Left colon (tissue), 2 donors: ENCODE data around the gene TBC1D9B. TPM values are rescaled to one million over a fixed set of nuclear protein-coding genes. Genes with fewer than 3 reads are reported as not detected.
"Not testable (repeated sequence)": the region's sequence is repeated elsewhere in the genome, so short reads cannot be mapped to it uniquely, and the experiment has no call there.

Experiments
- ATAC-seq: fragments of 200-7000 bp; cut with Tn5 transposase; one replicate; pipeline ENCODE4 v1.9.1; 2020; ENCODE audit warnings: mild to moderate bottlenecking, moderate library complexity
- DNase-seq, 2 donors: peaks; one replicate each; pipeline ENCODE4 v3.0.0-alpha.2; 2020
- intact Hi-C, 2 donors: fragments of 100-400 bp; cut with DNase I in 1 of 2; cut with micrococcal nuclease in 1 of 2; formaldehyde crosslinking; loops; one replicate each; pipeline versions ENCODE4 v1.11.2 to v1.14.0; 2022; cut with DNase I, micrococcal nuclease
- total RNA-seq, 2 donors: library from RNA; stranded (reverse); fragmentation: NEBNext Ultra II Directional; extraction: Animal tissue kit (Norgen Biotek cat#: 25700); gene quantifications; one replicate each; pipeline ENCODE4 v1.2.1, GENCODE V29; 2021
- donor health status: DM: no; HTN: no; CAD: no.
- donor health status: DM: yes; HTN: yes; CAD: no.

The TBC1D9B gene
- total RNA-seq, 2 donors from 2014 or later: 97.8 to 117 TPM

DNA sequence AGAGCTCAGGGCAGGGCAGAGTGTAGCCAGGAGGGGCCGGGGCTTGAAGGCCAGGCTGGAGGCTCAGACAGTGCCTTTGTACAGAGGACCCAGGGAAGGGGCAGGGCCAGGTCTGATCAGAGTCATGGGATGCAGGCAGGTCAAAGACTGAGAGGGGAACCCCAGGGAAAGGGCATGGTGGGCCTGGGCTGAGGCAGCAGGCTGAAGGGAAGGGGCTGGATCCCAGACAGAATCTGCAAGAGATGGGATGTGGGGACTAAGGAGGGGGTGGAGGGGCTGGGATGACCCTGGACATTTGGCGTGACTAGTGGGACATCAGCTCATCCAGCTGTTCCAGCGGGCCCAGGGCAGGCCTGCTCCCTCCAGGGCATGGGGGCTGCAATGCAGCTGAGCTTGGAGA lies 33.6 kb downstream of the TBC1D9B start:
- ATAC-seq (no peak), DNase-seq (no peak)
- intact Hi-C loops: no loop called here

DNA sequence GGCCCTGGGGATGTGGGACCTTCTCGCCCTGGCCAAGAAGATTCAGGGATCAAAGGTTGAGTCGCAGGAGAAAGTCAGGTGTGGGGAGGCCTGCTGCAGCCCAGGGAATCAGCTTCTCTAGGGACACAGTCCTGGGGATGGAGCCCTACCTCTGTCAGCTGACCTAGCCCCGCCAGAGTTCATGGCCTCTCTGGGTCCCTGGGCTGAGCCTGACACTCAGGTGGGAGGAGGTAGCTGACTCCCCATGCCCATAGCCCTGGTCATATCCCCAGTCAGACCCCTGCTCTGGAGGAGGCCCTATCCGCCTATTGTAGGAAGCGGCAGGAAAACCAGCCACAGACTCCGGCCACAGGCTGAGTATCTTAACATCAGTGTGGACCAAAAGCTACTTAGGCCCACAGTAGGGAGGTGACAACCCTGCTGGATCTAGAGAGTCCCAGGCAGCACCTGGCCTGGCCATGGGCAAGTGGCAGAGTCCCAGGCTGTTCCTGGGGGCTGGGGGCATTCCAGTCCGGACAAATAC lies 34.0 kb downstream of the TBC1D9B start:
- intact Hi-C loops: no loop called here
- ATAC-seq (no peak), DNase-seq (no peak)

GRCh38 chr5:179872828-179873575 lies 34.7 kb downstream of the TBC1D9B start:
- no peak for DNase-seq
- ATAC-seq: no peak
- intact Hi-C loops: no loop called here

- no peak for DNase-seq
- no peak for ATAC-seq
- intact Hi-C loops: no loop called here
Measured at GRCh38 chr5:179872055-179872827, 35.5 kb downstream of the TBC1D9B start.

DNA sequence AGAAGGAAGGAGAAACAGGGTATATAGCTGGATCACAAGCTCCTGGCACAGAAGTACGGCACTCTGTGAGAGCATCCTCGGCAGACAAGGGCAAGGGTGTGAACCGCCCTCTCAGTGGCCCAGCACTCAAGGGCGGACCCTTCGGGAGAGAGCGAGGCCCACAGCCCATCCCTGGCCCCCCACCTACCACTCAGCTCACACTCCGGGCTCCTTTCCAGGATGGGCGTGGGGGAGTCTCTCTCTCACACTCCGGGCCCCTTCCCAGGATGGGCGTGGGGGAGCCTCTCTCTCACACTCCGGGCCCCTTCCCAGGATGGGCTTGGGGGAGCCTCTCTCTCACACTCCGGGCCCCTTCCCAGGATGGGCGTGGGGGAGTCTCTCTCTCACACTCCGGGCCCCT lies 36.2 kb downstream of the TBC1D9B start:
- DNase-seq, ATAC-seq, intact Hi-C loops: not testable (repeated sequence)

DNA sequence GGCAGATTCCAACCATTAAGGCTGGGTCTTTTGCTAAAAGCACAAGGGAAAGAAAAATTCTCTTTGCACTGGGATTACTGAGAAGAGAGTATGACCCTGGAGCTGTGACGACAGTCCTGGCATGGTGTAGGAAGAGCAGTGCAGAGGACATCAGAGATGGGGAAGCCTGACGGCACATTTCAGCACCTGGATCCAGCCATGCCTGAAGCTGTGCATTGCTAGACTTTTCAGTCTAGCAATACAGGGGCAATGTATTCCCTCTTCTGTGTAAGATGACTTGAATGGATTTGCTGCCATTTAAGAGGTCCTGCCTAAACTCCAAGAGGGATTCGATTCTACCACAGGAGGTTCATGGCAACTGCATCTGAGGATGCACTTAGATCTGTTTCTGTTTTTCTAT lies 36.7 kb downstream of the TBC1D9B start:
- ATAC-seq (no peak), DNase-seq (no peak)
- intact Hi-C loops: no loop called here

- DNase-seq: peak in 1 of 2 donors; percentile 64
- ATAC-seq: peak; percentile 51
- intact Hi-C loops: no loop called here
Measured at GRCh38 chr5:179870403-179870903, 37.2 kb downstream of the TBC1D9B start.

- intact Hi-C loops: no loop called here
- no peak for DNase-seq
- ATAC-seq: no peak
Measured at GRCh38 chr5:179869641-179870402, 37.9 kb downstream of the TBC1D9B start.

GRCh38 chr5:179869101-179869500 lies 38.6 kb downstream of the TBC1D9B start:
- DNase-seq (no peak), ATAC-seq (no peak)
- intact Hi-C loops: no loop called here

GRCh38 chr5:179868541-179868940 lies 39.2 kb downstream of the TBC1D9B start:
- intact Hi-C loops: no loop called here
- DNase-seq (no peak), ATAC-seq (no peak)

GRCh38 chr5:179867476-179867875 lies 40.2 kb downstream of the TBC1D9B start:
- no peak for DNase-seq
- intact Hi-C loops: no loop called here
- no peak for ATAC-seq

DNA sequence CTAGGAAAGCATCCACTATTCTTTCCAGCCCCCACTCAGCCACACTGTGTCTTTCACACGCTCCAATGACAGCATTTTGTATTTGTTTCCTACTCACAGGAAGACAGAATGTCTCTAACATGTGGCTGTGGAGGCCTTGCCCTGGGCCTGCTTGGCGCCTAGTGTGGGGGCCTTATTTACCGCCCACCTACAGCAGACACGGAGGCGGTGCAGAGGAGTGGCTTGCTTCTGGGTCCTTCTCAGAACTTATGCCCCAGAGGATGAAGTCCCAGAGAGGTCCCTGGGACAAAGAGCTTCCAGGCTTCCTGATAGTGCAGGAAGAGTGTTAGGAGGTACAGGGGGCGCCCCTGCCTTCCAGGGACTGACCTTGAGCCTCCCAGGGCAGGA lies 40.6 kb downstream of the TBC1D9B start:
- intact Hi-C loops: no loop called here
- DNase-seq (no peak), ATAC-seq (no peak)

DNA sequence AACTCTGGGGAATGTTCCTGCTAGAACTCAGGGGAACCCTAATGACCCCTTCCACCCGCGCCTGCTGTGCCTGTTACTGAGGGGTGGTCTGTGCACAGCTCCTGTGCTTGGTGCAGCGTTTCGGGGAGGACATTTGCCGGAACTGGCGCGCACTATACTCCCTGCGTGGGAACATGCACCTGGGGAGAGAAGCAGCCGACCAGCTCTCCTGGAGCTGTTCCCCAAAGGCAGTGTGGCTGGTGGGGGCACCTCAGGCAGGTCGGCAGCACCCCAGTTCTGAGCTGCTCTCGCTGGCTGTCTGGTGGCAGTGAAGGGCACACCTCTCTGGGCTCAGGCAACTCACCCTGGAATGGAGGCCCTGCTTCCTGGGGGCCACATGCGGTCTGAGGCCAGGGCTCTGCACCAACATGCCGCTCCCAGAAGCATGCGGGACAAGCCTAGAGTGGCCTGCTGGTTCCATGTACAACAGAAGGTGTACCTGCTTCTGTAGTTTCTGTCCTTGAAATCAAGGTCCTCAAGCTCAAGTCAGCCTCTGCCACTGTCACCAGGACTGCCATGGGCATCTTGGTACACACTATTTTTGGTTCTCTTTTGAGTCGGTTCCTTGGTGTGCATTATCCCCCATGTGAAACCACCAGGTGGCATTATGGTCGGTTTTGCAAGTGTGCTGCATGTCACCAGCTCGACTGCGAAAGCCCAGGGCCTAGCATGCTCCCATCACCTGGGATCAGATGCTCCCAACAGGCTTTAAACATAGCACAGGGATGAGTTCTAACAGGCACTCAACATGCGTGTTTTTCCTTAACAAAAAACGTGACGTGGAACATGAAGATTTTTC lies 41.2 kb downstream of the TBC1D9B start:
- peak; percentile 2 for ATAC-seq
- no peak for DNase-seq
- intact Hi-C loops: no loop called here

DNA sequence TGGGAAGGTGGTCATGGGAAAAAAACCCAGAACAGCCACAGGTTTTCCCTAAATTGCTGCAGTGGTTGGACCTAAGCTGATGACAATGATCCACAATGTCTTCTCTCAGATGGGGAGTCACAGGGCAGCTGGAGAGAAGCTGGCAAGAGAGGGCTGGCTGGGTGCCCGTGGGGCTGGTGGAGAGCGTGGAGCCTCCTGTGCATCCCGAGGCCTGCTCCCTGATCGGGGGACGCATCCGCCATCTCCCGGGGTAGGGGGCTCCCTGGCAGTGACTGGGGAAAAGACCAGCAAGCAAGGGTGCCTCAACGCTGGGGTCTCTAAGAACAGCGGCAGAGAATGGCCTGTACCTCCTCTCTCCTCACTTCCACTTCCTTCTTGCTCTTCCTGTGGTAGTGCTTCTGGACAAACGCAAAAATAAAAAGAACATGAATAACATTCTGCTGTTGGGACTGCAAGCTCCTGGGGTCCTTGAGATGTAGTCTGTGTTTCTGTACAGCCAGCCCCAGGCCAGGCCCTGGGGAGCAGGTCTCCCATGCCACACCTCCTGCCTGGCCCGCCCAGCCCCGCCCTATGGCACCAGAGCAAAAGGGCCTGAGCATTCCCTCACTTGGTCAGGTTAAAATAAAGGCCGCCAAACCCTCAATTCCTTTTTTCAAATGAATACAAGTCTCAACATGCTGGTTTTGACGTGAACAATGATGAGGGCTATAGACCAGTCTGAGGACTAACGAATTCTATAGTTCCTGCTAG lies 42.0 kb downstream of the TBC1D9B start:
- intact Hi-C loops: no loop called here
- peak; percentile 58 for ATAC-seq
- no peak for DNase-seq

DNA sequence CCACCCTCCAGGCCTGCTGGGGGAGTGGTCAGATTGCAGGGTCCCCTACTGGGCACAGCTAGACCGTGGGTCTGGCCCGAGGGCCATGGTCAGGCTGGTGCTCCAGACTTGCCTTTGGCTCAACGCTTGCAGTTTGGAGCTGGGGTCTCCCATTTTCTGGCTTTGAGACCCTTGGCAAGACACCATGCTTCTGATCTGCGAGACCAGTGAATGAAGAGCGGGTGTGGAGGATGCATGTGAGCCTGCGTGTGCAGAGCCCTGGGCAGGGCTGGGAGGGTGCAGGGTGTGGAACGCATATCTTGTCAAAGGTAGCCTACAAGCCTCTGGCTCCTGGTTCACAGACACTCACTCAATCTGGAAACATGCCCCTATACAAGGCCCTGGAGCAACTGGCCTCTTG lies 43.0 kb downstream of the TBC1D9B start:
- intact Hi-C loops: no loop called here
- no peak for DNase-seq
- ATAC-seq: no peak

GRCh38 chr5:179863449-179864085 lies 44.1 kb downstream of the TBC1D9B start:
- DNase-seq: no peak
- intact Hi-C loops: no loop called here
- ATAC-seq: no peak

- DNase-seq (no peak), ATAC-seq (no peak)
- intact Hi-C loops: no loop called here
Measured at GRCh38 chr5:179862891-179863290, 44.8 kb downstream of the TBC1D9B start.
